Left forelimb (tissue), 1 donor: ENCODE results near the gene TAF3.
A peak's percentile ranks its signal among the peaks of the same experiment; 100 is the strongest.
"Not testable (repeated sequence)": the region's sequence is repeated elsewhere in the genome, so short reads cannot be mapped to it uniquely, and the experiment has no call there.

ENCODE experiments used
- DNase-seq: peaks from one replicate; pipeline ENCODE4 v3.0.0-alpha.2; 2018; ENCODE audit warnings: low spot score

TAF3 gene, protein sequence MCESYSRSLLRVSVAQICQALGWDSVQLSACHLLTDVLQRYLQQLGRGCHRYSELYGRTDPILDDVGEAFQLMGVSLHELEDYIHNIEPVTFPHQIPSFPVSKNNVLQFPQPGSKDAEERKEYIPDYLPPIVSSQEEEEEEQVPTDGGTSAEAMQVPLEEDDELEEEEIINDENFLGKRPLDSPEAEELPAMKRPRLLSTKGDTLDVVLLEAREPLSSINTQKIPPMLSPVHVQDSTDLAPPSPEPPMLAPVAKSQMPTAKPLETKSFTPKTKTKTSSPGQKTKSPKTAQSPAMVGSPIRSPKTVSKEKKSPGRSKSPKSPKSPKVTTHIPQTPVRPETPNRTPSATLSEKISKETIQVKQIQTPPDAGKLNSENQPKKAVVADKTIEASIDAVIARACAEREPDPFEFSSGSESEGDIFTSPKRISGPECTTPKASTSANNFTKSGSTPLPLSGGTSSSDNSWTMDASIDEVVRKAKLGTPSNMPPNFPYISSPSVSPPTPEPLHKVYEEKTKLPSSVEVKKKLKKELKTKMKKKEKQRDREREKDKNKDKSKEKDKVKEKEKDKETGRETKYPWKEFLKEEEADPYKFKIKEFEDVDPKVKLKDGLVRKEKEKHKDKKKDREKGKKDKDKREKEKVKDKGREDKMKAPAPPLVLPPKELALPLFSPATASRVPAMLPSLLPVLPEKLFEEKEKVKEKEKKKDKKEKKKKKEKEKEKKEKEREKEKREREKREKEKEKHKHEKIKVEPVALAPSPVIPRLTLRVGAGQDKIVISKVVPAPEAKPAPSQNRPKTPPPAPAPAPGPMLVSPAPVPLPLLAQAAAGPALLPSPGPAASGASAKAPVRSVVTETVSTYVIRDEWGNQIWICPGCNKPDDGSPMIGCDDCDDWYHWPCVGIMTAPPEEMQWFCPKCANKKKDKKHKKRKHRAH

DNA sequence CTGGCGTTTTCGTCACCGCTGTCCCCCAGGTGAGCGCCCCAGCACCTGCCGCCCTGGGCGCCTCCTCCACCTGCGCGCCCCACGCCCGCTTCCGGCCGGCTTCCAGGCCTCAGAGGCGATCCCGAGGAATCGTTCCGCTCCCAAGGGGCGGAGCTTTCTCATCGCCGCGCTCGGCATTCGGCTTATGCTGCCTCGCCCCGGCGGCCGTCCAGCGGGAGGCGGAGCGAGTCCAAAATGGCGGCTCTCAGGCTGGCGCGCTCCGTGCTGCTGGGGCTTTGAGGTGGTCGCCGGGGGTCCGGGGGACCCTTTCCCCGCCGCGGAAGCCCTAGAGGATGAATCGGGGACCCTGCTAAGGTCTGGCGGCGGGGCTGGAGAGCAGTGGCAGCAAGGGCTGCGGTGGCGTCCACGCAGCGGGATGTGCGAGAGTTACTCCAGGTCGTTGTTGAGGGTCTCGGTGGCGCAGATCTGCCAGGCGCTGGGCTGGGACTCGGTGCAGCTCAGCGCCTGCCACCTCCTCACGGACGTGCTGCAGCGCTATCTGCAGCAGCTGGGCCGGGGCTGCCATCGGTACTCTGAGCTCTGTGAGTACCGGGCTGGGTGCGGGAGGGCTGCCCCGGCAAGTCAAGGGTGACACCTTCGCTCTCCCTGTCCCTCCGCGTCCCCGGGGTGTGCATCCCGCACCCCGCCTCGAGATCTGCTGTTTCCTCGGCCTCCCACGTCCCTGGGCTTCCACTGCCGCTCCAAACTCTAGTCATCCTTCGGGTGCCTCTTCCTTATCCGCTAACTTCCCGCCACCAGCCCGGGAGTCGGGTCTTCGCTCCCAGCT, at the start of gene TAF3:
Gene TAF3, plus strand, starts transcription at position 211 of the 826 bp plus-strand sequence. Its CDS starts 205 bp downstream, at position 416.
- DNase-seq: peak; percentile 93

DNA sequence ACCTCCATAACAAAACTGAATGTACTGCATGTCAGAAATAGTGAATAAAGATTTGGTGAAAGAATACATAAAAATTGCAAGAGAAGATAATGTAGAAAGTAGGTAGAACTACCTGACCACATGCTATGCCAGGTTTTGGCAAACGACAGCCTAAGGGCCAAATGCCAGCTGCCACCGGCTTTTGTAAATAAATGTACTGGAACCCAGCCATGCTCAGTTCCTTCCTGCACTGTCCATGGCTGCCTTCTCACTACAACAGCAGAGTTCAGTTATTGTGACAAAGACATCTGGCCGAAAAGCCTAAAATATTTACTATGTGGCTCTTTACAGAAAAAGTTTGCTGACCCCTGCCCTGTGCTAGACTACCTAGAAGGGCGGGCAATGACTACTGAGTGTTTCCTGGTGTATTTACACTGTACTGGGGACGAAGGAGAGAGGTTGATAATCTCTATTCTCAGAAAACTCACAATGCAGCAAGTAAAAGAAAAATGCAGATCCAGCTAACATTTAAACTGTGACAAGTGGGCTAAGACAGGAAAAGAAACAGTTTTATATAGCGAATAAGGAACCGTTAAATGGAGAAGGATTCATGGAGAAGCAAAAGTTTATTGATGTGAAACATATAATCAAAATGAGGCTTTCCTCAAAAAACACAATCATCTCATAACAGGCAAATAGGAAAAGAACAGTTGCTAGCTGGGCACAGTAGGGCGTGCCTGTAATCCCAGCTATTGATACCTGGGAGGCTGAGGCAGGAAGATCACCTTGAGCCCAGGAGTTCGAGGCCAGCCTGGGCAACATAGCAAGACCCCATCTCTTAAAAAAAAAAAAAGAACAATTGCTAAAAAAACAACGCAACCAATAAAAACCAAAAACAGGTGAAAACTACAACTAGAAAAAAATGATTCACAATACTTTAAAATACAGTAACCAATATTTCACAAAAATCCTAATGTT, 44.2 kb upstream of the TAF3 start:
- no peak for DNase-seq

DNA sequence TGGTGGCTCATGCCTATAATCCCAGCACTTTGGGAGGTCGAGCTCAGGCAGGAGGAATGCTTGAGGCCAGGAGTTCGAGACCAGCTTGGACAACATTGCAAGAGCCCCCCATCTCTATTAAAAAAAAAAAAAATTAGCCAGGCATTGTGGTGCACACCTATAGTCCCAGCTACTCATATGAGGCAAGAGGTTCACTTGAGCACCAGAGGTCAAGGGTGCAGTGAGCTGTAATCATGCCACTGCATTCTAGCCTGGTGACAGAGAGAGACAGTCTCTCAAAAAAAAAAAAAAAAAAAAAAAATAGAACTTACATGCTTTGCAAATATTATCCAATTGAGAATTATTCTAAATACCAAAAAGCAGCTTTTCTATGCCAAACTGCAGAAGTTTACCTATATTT, 41.5 kb upstream of the TAF3 start:
- no peak for DNase-seq

DNA sequence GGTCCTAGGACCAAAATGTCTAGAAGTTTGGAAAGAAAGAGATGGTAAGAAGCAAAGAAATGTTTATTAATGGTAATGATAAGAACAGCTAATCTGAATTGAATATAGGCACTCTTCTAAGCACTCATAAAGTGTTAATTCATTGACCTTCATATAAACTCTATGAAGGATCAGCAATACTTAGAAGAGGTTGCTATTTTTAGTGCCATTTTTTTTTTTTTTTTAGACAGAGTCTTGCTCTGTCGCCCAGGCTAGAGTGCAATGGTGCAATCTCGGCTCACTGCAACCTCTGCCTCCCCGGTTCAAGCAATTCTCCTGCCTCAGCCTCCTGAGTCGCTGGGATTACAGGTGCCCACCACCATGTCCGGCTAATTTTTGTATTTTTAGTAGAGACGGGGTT, 36.1 kb upstream of the TAF3 start:
- DNase-seq: not testable (repeated sequence)

DNA sequence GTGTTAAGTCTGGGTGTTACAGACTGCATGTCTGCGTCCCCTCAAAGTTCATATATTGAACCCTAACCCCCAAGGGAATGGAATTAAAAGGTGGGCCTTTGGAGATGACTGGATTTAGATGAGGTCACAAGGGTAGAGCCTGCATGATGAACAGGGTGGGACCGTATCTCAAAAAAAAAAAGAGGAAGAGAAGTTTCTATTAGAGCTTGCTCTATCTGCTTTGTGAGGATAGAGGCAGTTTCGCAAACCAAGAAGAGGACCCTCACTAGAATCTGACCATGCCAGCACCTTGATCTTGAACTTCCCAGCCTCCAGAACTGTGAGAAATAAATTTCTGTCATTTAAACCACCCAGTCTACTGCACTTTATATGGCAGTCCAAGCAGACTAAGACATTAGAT, 31.9 kb upstream of the TAF3 start:
- DNase-seq: no peak

DNA sequence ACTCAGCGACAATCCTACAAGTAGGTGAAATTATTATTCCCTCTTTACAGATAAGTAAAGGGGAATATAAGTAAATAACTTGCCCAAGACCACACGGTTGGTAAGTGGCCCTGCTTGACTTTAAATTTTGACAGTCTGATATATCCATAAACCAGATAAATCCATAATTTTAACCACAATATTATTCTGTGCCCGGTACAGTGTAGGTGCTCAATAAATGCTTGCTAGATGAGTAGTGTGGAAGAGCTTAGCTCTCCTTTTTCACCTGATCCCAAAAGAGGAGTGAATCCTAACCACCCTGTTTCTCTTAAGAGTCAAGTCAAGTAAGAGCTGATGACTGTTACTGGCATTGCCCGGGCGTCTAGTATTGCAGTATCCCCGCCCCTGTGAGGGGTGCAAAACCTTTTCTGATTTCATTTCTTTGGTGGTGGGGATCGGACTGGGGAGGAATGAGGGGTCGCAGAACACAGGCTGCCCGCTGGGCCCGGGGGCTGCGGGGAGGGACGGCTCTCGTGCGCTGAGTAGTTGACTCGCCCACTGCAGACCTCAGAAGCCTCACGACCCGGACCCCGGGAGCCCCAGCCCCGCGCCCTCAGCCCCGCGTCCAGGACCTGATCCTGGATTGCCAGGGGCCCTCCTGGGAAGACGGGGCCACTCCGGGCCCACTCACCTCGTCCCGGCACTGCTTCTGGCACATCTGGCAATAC, 31.0 kb upstream of the TAF3 start:
- no peak for DNase-seq

DNA sequence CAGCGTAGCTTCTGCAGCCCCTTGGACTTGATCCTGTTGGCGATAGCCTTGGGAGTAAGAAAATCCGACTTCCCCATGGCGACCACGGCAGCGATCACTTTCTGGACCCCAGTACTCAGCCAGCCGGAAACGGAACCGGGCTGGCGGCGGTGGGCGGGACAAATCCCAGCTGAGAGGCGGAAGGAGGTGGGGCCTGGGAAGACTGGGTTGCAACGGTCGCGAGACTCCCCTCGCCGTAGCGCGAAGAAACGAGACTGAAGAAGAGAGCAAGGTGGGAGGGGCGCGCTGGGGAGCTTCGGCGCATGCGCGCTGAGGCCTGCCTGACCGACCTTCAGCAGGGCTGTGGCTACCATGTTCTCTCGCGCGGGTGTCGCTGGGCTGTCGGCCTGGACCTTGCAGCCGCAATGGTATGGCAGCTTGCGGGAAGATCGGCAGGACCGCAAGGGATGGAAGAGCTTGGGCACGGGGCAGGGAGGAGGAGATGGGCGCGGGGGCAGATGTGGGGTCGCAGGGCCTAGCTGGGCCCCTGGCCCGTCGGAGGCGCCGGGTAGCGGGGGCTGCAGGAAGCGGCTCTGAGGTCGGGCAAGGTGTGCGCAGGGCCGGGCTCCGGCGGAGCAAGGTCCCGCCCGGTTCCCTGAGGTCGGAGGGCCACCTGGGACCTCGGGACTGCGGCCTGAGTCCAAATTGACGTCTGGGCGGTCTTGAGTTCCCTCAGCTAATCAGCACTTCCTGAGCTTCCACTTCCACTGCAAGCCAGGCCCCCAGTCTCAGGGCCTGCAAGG, 30.3 kb upstream of the TAF3 start, which contains the start of the genes ATP5F1C and KIN:
Gene ATP5F1C, plus strand, starts transcription at position 321 of the 782 bp plus-strand sequence. Its CDS starts 31 bp downstream, at position 352.
Gene KIN, minus strand, starts transcription at position 137 of the 782 bp plus-strand sequence. Its CDS starts 60 bp downstream, at position 77.
- peak; percentile 99 for DNase-seq

DNA sequence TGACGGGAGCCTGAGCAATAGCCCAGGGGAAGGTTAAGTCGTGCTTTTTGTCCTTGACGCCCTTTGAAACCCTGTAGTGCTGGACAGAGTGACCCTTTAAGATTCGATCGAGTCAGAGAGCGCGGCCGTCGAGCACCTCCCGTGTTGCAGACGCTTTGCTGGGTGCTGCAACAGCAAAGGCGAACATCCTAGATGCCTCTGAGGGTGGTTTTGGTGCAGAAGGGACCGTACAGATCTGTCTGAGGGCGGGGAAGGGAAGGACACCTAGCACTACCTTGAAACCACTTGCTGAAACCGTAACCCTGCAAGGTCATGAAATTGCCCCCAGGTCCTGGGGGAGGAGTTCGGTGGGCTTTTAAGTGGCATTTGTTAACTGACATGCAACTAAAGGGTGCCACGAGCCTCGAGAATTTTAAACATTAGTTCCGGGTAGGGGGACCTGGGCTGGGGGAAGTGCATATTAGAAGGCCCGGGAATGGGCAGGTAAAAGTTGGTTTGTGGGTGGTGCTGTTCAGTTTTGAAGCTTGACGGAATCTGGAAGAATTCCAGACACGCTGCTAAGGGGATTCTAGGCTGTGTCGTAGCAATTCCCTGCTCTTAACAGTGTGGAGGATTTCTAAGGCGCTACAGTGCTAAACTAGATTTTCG, 29.5 kb upstream of the TAF3 start:
- no peak for DNase-seq

DNA sequence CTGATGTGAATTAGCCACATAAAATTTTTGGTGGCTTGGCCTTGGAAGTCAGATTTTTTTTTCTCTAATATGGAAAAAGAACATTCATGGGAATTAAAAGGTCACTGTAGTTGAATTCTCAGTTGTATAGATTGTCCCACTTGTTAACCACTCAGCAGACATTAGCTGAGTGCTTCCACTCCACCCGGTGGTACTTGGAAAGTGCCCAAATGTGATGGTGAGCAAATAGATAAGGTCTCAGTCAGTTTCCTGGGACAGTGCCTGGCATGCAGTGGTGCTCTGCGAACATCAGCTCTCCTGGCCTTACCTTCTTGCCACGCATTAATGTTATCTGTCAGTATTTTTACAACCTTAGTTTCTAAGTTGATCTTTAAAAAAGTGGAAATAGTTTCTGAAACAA, 28.9 kb upstream of the TAF3 start:
- DNase-seq: no peak

DNA sequence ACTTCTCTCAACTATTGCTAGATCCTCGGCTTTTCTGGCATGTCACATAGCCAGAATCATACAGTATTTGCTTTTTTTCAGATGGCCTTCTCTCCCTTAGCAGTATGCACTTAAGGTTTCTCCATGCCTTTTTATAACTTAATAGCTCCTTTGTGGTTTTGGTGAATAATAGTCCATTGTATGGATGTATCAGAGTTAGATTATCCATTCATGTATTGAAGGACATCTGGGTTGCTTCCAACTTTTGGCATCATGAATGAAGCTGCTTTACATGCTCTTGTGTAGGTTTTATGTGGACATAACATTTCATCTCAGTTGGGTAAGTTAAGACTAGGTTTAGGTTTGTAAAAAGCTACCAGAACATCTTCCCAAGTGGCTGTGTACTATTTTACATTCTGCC, 25.8 kb upstream of the TAF3 start:
- DNase-seq: no peak

DNA sequence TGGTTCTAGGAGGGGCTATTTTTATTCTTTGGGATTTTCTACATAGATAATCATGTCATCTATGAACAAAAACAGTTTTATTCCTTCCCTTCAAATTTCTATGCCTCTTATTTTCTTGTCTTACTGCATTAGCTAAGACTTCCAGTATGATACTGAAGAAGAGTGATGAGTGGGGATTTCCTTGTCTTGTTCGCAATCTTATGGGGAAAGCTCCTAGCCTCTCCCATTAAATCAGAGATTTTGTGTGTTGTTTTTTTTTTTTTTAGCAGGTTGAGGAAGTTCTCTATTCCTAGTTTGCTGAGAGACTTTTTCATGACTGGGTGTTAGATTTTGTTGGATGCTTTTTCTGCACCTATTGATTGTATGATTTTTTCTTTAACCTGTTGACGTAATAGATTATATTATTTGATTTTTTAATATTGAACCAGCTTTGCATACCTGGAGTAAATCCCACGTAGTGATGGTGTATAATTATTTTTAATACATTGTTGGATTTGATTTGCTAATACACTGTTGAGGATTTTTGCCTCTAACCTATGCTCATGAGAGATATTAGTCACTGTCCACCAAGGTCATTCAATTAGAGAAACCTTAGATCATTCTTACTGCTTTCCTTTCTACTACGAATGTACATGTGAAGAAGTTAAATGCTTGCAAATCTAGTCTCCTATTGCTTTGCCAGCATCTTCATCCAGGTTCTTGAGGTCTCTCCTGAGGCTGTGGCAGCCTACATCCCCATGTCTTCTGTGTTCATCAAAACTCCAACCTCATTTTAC, 23.9 kb upstream of the TAF3 start:
- no peak for DNase-seq

DNA sequence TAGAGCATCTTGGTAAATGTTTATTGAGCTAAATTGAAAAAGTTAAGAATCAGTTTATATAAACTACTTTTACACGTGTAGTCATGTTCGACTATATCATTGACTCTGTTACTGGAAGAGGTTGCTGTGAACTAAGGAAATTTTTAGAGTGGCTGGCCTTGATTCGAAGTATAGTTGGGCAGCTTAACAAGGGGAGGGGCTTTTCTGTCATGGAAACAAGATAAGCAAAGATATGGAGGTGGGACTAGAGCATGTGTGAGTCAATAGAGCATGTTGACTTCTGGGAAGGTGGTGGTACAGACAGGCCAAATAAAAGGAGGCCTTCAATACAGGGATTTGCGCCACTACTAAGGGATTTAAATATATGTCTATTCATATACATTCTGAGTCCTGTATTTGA, 22.7 kb upstream of the TAF3 start:
- no peak for DNase-seq

DNA sequence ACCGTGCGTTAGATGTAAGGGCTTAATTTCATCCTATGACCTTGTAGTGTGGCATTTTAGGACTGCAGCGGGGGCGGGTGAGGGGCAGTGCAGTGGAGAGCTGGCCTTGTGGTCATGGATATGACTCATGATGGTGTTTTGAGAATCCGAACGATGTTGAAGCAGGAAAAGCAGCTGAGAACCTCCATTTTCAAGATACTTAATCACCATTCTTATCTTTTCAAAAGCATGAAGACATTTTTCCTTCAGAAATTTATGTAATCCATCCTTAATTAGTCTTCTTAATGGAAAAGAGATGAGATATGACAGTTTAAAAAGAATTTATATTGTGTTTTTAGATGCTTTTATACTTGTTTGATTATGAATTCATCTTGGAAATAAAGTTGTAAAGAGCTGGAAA, 20.7 kb upstream of the TAF3 start:
- no peak for DNase-seq

DNA sequence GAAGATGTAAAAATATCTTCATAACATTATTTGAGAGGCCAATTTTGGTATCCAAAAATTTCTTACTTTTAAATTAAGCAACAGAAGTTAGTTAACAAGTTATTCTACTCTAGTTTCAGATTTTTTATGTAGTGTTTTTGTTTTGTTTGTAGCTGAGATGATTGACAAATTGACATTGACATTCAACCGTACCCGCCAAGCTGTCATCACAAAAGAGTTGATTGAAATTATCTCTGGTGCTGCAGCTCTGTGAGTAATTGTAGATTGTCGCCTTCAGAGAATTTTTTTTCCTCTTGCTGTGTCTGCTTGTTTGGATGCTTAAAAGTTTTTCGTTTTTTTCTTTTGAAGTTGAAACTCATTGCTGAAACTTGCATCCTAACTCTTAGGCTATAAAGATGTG, 15.7 kb upstream of the TAF3 start:
- DNase-seq: no peak

DNA sequence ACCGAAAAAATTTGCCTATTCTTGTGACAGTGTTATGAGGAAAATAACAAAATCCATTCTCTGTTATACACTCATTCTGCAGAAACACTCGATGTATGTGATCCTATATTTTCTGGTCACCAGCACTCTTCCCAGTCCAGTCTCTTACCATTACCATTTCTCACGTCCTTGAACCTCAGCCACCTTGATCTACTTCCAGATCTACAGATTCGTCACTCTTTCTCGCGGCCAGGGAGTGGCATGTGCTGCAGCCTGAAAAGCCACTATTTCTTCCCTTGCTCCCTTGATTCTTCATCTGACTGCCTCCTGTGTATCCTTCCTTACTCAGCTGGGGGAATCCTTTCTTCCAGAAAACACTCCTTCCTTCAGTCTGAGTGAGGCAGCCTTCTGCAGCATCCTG, 14.1 kb upstream of the TAF3 start:
- no peak for DNase-seq

DNA sequence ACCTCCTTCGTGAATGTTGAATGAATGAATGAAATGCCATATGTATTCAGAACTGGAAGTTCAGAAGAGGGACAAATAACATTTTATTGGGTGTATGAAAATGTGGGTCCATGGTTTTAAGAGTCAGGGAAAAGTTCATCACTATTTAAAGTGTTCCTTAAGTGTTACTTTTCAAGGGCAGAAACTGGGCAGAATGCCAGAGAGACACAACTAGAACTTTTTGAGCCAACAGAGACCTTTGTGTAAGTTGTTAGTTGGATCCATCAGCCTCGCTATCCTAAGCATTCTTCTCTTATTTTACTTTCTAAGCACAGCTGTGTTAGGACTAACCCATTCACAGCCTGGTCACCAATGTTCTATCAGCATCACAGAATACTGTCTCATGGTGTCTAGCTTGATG, 13.6 kb upstream of the TAF3 start:
- DNase-seq: no peak

DNA sequence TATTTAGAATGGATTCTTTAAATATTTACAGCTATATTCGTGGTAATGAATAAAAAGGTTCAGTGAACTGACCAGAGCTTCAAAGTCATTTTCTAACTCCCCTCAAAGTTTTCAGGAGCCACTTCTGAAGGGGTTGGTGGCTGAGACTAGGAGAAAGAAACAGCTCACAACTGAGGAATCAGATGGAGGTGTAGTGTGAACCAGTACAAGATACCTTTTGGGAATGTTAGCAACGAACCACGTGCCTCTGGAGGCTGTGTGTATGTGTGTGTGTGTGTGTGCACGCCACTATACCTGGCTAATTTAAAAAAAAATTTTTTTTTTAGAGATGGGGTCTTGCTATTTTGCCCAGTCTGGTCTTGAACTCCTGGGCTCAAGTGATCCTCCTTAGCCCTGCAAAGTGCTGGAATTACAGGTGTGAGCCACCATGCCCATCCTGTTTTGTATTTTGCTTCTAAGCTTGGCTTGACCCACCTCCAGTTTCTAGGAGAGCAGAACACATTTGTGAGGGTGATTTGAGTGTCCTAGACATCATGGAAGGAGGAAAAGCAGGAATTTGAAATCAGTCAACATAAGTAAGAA, 9.5 kb upstream of the TAF3 start:
- no peak for DNase-seq

DNA sequence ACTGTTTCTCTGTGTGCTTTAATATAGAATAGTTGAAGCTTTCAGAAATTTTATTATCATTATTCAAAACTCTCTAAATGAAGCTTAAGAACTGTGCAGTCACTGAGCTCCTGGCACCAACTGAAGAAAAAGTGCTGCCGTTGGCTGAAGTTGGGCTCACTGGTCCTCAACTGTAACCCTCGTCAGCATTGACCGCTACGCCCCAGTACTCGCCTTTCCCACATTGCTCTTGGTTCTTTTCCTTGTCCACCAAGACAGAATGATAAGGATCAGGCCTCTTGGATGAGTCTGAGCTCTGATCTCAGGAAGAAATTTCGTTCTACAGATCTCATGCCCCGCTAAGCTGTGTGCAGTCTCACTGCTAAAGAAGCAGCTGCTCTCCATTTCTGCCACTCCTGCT, 7.9 kb upstream of the TAF3 start:
- no peak for DNase-seq
